Naive thymus-derived CD4-positive, alpha-beta T cell (primary cell): ENCODE results near the gene WARS2. TPM values are rescaled to one million over a fixed set of nuclear protein-coding genes. Genes with fewer than 3 reads are reported as not detected.

Source experiments
- ATAC-seq: fragments of 150-1000 bp; cut with Tn5 transposase; 2 replicates; pipeline ENCODE4 v1.10.0; 2021; ENCODE audit warnings: mild to moderate bottlenecking, moderate library complexity
- CTCF ChIA-PET: fragments of 350-600 bp; sonication (Branson Sonifier 250); formaldehyde crosslinking; loops from one replicate; lab custom pipeline; 2021; ENCODE audit warnings: antibody characterized with exemption; lab: Charles Lee
- POLR2A ChIA-PET: fragments of 350-600 bp; sonication (Branson Sonifier 250); formaldehyde crosslinking; loops from one replicate; lab custom pipeline; 2021; ENCODE audit warnings: antibody characterized with exemption, inconsistent platforms; lab: Charles Lee
- DNase-seq, 9 donors: peaks; one replicate each; pipeline versions ENCODE4 v3.0.0 to v3.0.0-alpha.2; 2020 to 2022; ENCODE audit warnings: mixed read lengths in 1 of 9
- H3K27ac ChIP-seq: one replicate; pipeline ENCODE4 v1.7.0; 2013; ENCODE audit warnings: mild to moderate bottlenecking, low read depth, low read length, moderate library complexity
- H3K27me3 ChIP-seq, 2 donors: one replicate each; pipeline ENCODE4 v1.7.0; 2013; ENCODE audit warnings: low read length in 2 of 2, mild to moderate bottlenecking in 2 of 2, moderate library complexity in 2 of 2; ENCODE audit not compliant: control insufficient read depth in 2 of 2, insufficient read depth in 2 of 2
- H3K36me3 ChIP-seq, 3 experiments: 1 replicate in 2 of 3; 2 replicates in 1 of 3; pipeline ENCODE4 v1.7.0; 2013; ENCODE audit warnings: low read length in 3 of 3, mild to moderate bottlenecking in 3 of 3, moderate library complexity in 1 of 3; ENCODE audit not compliant: insufficient read depth in 3 of 3, control insufficient read depth in 2 of 3
- H3K4me1 ChIP-seq, 2 donors: one replicate each; pipeline ENCODE4 v1.7.0; 2013; ENCODE audit warnings: low read length in 2 of 2, mild to moderate bottlenecking in 2 of 2, moderate library complexity in 1 of 2; ENCODE audit not compliant: control insufficient read depth in 2 of 2, insufficient read depth in 2 of 2
- H3K4me3 ChIP-seq: 2 replicates; pipeline ENCODE4 v1.7.0; 2013; ENCODE audit warnings: mild to moderate bottlenecking, low read length
- H3K9me3 ChIP-seq, 3 experiments: 1 replicate in 2 of 3; 2 replicates in 1 of 3; pipeline ENCODE4 v1.7.0; 2013; ENCODE audit warnings: low read length in 3 of 3; ENCODE audit not compliant: control insufficient read depth in 2 of 3
- H3K27ac Mint-ChIP-seq, 9 donors: one replicate each; pipeline ENCODE4 v1.8.0; 2020 to 2022; ENCODE audit warnings: mixed read lengths in 9 of 9, mild to moderate bottlenecking in 8 of 9, moderate library complexity in 5 of 9, inconsistent platforms in 2 of 9
- H3K27me3 Mint-ChIP-seq, 5 donors: one replicate each; pipeline ENCODE4 v1.8.0; 2021 to 2022; ENCODE audit warnings: mixed read lengths in 5 of 5, mild to moderate bottlenecking in 1 of 5
- H3K36me3 Mint-ChIP-seq, 5 donors: one replicate each; pipeline ENCODE4 v1.8.0; 2020 to 2022; ENCODE audit warnings: mixed read lengths in 5 of 5, mild to moderate bottlenecking in 3 of 5, inconsistent platforms in 1 of 5
- H3K4me1 Mint-ChIP-seq, 7 donors: one replicate each; pipeline ENCODE4 v1.8.0; 2020 to 2022; ENCODE audit warnings: mixed read lengths in 7 of 7, mild to moderate bottlenecking in 3 of 7, inconsistent platforms in 1 of 7
- H3K4me3 Mint-ChIP-seq, 10 donors: one replicate each; pipeline ENCODE4 v1.8.0; 2020 to 2022; ENCODE audit warnings: mild to moderate bottlenecking in 10 of 10, mixed read lengths in 10 of 10, moderate library complexity in 6 of 10, inconsistent platforms in 2 of 10
- H3K9me3 Mint-ChIP-seq, 11 donors: one replicate each; pipeline ENCODE4 v1.8.0; 2020 to 2022; ENCODE audit warnings: mixed read lengths in 11 of 11, mild to moderate bottlenecking in 4 of 11, inconsistent platforms in 1 of 11, moderate library complexity in 1 of 11
- intact Hi-C, 2 donors: fragments of 100-400 bp; cut with micrococcal nuclease; formaldehyde crosslinking; loops; one replicate each; pipeline ENCODE4 v1.15.1; 2023
- polyA plus RNA-seq, 2 donors: library from polyadenylated mRNA; unstranded; fragments of 300-500 nt; fragmentation: Illumina TruSeq; gene quantifications; one replicate each; pipeline ENCODE4 v1.2.3, GENCODE V29; 2021
- total RNA-seq, 6 experiments: library from RNA in 5 of 6; stranded (reverse) in 5 of 6; gene quantifications; 1 replicate in 5 of 6; 2 replicates in 1 of 6; pipeline ENCODE4 v1.2.3 and lab custom pipeline; 2021 to 2026

The WARS2 gene
- total and polyA plus RNA-seq, 7 experiments from 2014 or later: 8.6 to 27.1 (median 11.5) TPM

- ATAC-seq (no peak), DNase-seq (no peak)
- H3K4me1 Mint-ChIP-seq: peaks cover 11 to 57% (median 39%) of the 10 kb centered on the region in 7 donors
- peak overlapping the region in 5 of 10 donors; percentile 21 to 82 (median 58) for H3K4me3 Mint-ChIP-seq
- H3K27ac ChIP-seq: no peak overlapping the region
- no peak overlapping the region for H3K4me3 ChIP-seq
- H3K36me3 Mint-ChIP-seq: peaks cover 0 to 18% (median 3%) of the 10 kb centered on the region in 5 donors
- no peaks in the 10 kb centered on the region for H3K4me1 ChIP-seq
- intact Hi-C loops: loop anchor here in 1 of 2 donors (2.0 kb wide), 1 partner anchor 25 kb away; no protein-coding TSS in a partner anchor
- H3K9me3 Mint-ChIP-seq: peaks cover 0 to 58% (median 14%) of the 10 kb centered on the region in 11 donors
- ChIA-PET POLR2A (no interaction called here), CTCF (no interaction called here)
- H3K27me3 Mint-ChIP-seq: peaks cover 82 to 96% (median 88%) of the 10 kb centered on the region in 5 donors
- peaks cover 4 to 29% of the 10 kb centered on the region in 2 donors for H3K27me3 ChIP-seq
- H3K27ac Mint-ChIP-seq: peak overlapping the region in 1 of 9 donors; percentile 69
- H3K36me3 ChIP-seq: no peaks in the 10 kb centered on the region
- H3K9me3 ChIP-seq: no peaks in the 10 kb centered on the region
Measured at GRCh38 chr1:118983558-118984041, 156.9 kb downstream of the WARS2 start.

GRCh38 chr1:118982821-118983557, 157.5 kb downstream of the WARS2 start:
- H3K4me1 ChIP-seq: no peaks in the 10 kb centered on the region
- no peaks in the 10 kb centered on the region for H3K9me3 ChIP-seq
- peaks cover 4 to 29% of the 10 kb centered on the region in 2 donors for H3K27me3 ChIP-seq
- peak overlapping the region in 2 of 10 donors; percentile 21 to 82 for H3K4me3 Mint-ChIP-seq
- peaks cover 0 to 58% (median 14%) of the 10 kb centered on the region in 11 donors for H3K9me3 Mint-ChIP-seq
- H3K27ac Mint-ChIP-seq: peak overlapping the region in 1 of 9 donors; percentile 69
- no peak for DNase-seq
- ATAC-seq: no peak
- peaks cover 11 to 52% (median 36%) of the 10 kb centered on the region in 7 donors for H3K4me1 Mint-ChIP-seq
- POLR2A ChIA-PET: no interaction called here
- peaks cover 0 to 18% (median 3%) of the 10 kb centered on the region in 5 donors for H3K36me3 Mint-ChIP-seq
- peaks cover 85 to 96% (median 89%) of the 10 kb centered on the region in 5 donors for H3K27me3 Mint-ChIP-seq
- CTCF ChIA-PET: no interaction called here
- intact Hi-C loops: loop anchor here in 1 of 2 donors (2.0 kb wide), 1 partner anchor 26 kb away; no protein-coding TSS in a partner anchor
- H3K36me3 ChIP-seq: no peaks in the 10 kb centered on the region
- no peak overlapping the region for H3K4me3 ChIP-seq
- no peak overlapping the region for H3K27ac ChIP-seq

DNA sequence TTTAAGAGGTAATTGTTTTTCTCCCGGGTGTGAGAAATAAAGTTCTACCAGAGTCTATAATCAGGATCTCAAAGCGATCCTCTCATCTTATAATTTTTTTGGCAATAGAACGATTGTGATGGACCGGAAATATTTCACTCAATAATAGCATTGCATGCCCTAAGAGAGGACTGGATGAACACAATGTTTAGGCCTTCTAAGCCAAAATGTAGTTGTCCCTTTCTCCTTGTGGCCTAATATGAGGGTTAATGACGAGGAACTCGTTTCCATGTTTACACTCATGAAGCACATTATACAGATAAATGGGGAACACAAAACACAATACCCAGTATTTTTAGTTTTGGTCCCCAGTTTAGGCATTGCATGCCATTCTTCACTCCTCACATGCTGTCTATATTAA, 158.2 kb downstream of the WARS2 start:
- H3K9me3 Mint-ChIP-seq: peaks cover 0 to 62% (median 14%) of the 10 kb centered on the region in 11 donors
- intact Hi-C loops: loop anchor here in 1 of 2 donors (2.0 kb wide), 1 partner anchor 27 kb away; no protein-coding TSS in a partner anchor
- DNase-seq (no peak), ATAC-seq (no peak)
- Histone ChIP-seq H3K27ac (no peak overlapping the region), H3K36me3 (no peaks in the 10 kb centered on the region), H3K9me3 (no peaks in the 10 kb centered on the region), H3K4me3 (no peak overlapping the region), H3K27me3 (peaks cover 4 to 29% of the 10 kb centered on the region in 2 donors), H3K4me1 (no peaks in the 10 kb centered on the region)
- H3K4me3 Mint-ChIP-seq: no peak overlapping the region
- CTCF ChIA-PET: no interaction called here
- H3K27me3 Mint-ChIP-seq: peaks cover 92 to 96% (median 92%) of the 10 kb centered on the region in 5 donors
- no peak overlapping the region for H3K27ac Mint-ChIP-seq
- peaks cover 11 to 52% (median 35%) of the 10 kb centered on the region in 7 donors for H3K4me1 Mint-ChIP-seq
- POLR2A ChIA-PET: no interaction called here
- peaks cover 0 to 18% (median 3%) of the 10 kb centered on the region in 5 donors for H3K36me3 Mint-ChIP-seq

DNA sequence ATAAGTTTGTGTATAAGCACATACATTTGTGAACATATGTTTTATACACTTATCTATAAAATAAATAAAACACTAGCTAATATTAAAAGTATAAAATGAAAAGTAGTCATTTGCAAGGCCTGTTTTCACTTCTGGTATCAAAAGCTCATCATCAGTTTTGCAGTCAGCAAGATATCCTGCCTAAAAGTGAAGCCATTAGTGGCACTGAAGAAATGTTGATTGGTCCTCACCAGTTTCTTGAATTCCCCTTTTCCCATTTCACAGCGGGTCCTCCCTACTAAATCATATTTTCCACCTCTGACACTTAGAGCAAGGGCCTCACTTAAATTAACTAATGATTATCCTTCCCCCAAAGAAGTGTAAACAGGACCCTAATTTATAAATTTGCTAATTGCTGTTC, 159.0 kb downstream of the WARS2 start:
- no peak overlapping the region for H3K27ac Mint-ChIP-seq
- peaks cover 0 to 58% (median 14%) of the 10 kb centered on the region in 11 donors for H3K9me3 Mint-ChIP-seq
- POLR2A ChIA-PET: no interaction called here
- intact Hi-C loops: no loop called here
- ATAC-seq: no peak
- Histone ChIP-seq H3K4me1 (no peaks in the 10 kb centered on the region), H3K27ac (no peak overlapping the region), H3K9me3 (no peaks in the 10 kb centered on the region), H3K4me3 (no peak overlapping the region), H3K36me3 (no peaks in the 10 kb centered on the region), H3K27me3 (peaks cover 4 to 29% of the 10 kb centered on the region in 2 donors)
- H3K4me1 Mint-ChIP-seq: peaks cover 8 to 43% (median 27%) of the 10 kb centered on the region in 7 donors
- DNase-seq: no peak
- CTCF ChIA-PET: no interaction called here
- H3K36me3 Mint-ChIP-seq: peaks cover 0 to 12% (median 3%) of the 10 kb centered on the region in 5 donors
- peaks cover 87 to 93% (median 91%) of the 10 kb centered on the region in 5 donors for H3K27me3 Mint-ChIP-seq
- no peak overlapping the region for H3K4me3 Mint-ChIP-seq

Other genes starting within 250 kb of the WARS2 start
- not detected for gene TBX15, start 152.3 kb downstream of the WARS2 start, total RNA-seq
- gene TBX15, start 152.3 kb downstream of the WARS2 start, polyA plus RNA-seq: not detected
- not detected for gene HAO2, start 228.1 kb upstream of the WARS2 start, total RNA-seq
- gene HAO2, start 228.1 kb upstream of the WARS2 start, polyA plus RNA-seq: not detected